SK-N-SH (cell line): Measurements from ENCODE around the gene STKLD1. TPM values are rescaled to one million over a fixed set of nuclear protein-coding genes. Genes with fewer than 3 reads are reported as not detected.

Experiments
- CTCF ChIA-PET: fragments of 300-600, 350-600 bp; formaldehyde crosslinking; extraction: SDS; loops from one replicate; lab custom pipeline; 2021; lab: Yijun Ruan, JAX
- POLR2A ChIA-PET: fragments of 350-600 bp; sonication (Branson Sonifier 250); formaldehyde crosslinking; extraction: SDS; loops from one replicate; lab custom pipeline; 2020; ENCODE audit warnings: antibody characterized with exemption, inconsistent platforms; lab: Yijun Ruan, JAX
- DNase-seq: peaks from one replicate; pipeline ENCODE4 v3.0.0; 2012
- H2AFZ ChIP-seq: fragments of 200-600 bp; sonication (generic); 2 replicates; pipeline ENCODE4 v1.8.1; 2016; ENCODE audit warnings: antibody characterized with exemption, mild to moderate bottlenecking, low read depth
- H3F3A ChIP-seq: fragments of 200-600 bp; sonication (generic); replicated peaks from 2 replicates; pipeline ENCODE3; 2016; ENCODE audit warnings: antibody characterized with exemption, mild to moderate bottlenecking; ENCODE audit not compliant: insufficient read depth
- H3K27ac ChIP-seq, 2 experiments: fragments of 200-500 bp in 1 of 2; fragments of 200-600 bp in 1 of 2; sonication (Bioruptor generic) in 1 of 2; sonication (generic), shearing (Covaris generic) in 1 of 2; 2 replicates each; pipeline versions ENCODE4 v1.5.1 to v1.6.1; 2014 to 2016; ENCODE audit warnings: low read depth in 2 of 2, inconsistent platforms in 1 of 2, low read length in 1 of 2, mild to moderate bottlenecking in 1 of 2, mixed read lengths in 1 of 2
- H3K27me3 ChIP-seq: fragments of 200-600 bp; sonication (generic), shearing (Covaris generic); 2 replicates; pipeline ENCODE4 v1.6.1; 2016; ENCODE audit warnings: mixed run types; ENCODE audit not compliant: insufficient read depth
- H3K36me3 ChIP-seq, 2 experiments: fragments of 200-500 bp in 1 of 2; fragments of 200-600 bp in 1 of 2; sonication (Bioruptor generic) in 1 of 2; sonication (generic) in 1 of 2; replicated peaks in 1 of 2; 2 replicates each; pipeline versions ENCODE3 to v1.5.1; 2014 to 2016; ENCODE audit warnings: low read length in 1 of 2, mild to moderate bottlenecking in 1 of 2; ENCODE audit not compliant: insufficient read depth in 2 of 2, control insufficient read depth in 1 of 2
- H3K4me1 ChIP-seq, 2 experiments: fragments of 200-500 bp in 1 of 2; fragments of 200-600 bp in 1 of 2; sonication (Bioruptor generic) in 1 of 2; sonication (generic), shearing (Covaris generic) in 1 of 2; 2 replicates each; pipeline versions ENCODE4 v1.5.1 to v1.6.1; 2014 to 2016; ENCODE audit warnings: low read depth in 1 of 2, low read length in 1 of 2, mixed run types in 1 of 2; ENCODE audit not compliant: insufficient read depth in 2 of 2, control insufficient read depth in 1 of 2
- H3K4me2 ChIP-seq: fragments of 200-600 bp; sonication (generic), shearing (Covaris generic); 2 replicates; pipeline ENCODE4 v1.6.1; 2017; ENCODE audit warnings: mixed run types
- H3K4me3 ChIP-seq, 2 experiments: fragments of 200-500 bp in 1 of 2; fragments of 200-600 bp in 1 of 2; sonication (Bioruptor generic) in 1 of 2; sonication (generic), shearing (Covaris generic) in 1 of 2; 2 replicates each; pipeline versions ENCODE4 v1.5.1 to v1.8.1; 2014 to 2016; ENCODE audit warnings: low read depth in 2 of 2, inconsistent platforms in 1 of 2, low read length in 1 of 2, mild to moderate bottlenecking in 1 of 2, mixed read lengths in 1 of 2, moderate library complexity in 1 of 2
- H3K79me2 ChIP-seq: fragments of 200-600 bp; sonication (generic); 2 replicates; pipeline ENCODE4 v1.8.1; 2017; ENCODE audit warnings: mild to moderate bottlenecking; ENCODE audit not compliant: insufficient read depth
- H3K9ac ChIP-seq: fragments of 200-600 bp; sonication (generic); 2 replicates; pipeline ENCODE4 v1.6.1; 2017; ENCODE audit warnings: mixed run types
- H3K9me2 ChIP-seq: fragments of 200-600 bp; sonication (generic); 2 replicates; pipeline ENCODE4 v1.6.1; 2017; ENCODE audit warnings: mixed run types
- H3K9me3 ChIP-seq: fragments of 200-600 bp; sonication (generic); 2 replicates; pipeline ENCODE4 v1.6.1; 2017; ENCODE audit warnings: mixed run types, mild to moderate bottlenecking, moderate library complexity
- H4K20me1 ChIP-seq: fragments of 200-600 bp; sonication (generic); 2 replicates; pipeline ENCODE4 v1.6.1; 2017; ENCODE audit warnings: mild to moderate bottlenecking, mixed run types; ENCODE audit not compliant: insufficient read depth
- CHD2 ChIP-seq: fragments of 150-350 bp; IDR thresholded peaks from 2 replicates; pipeline ENCODE4 v1.6.1; 2018; ENCODE audit warnings: low read length; ENCODE audit not compliant: partially characterized antibody
- ELF1 ChIP-seq: IDR thresholded peaks from 2 replicates; pipeline ENCODE4 v1.4.0; 2012
- FOSL2 ChIP-seq: IDR thresholded peaks from 2 replicates; pipeline ENCODE4 v1.4.0; 2012; ENCODE audit warnings: low read depth, mild to moderate bottlenecking, moderate library complexity, borderline replicate concordance
- GABPA ChIP-seq: IDR thresholded peaks from 2 replicates; pipeline ENCODE4 v1.4.0; 2012; ENCODE audit warnings: low read depth, mild to moderate bottlenecking
- JUND ChIP-seq: IDR thresholded peaks from 2 replicates; pipeline ENCODE4 v1.4.0; 2012
- MXI1 ChIP-seq: IDR thresholded peaks from 2 replicates; pipeline ENCODE4 v1.6.1; 2012; ENCODE audit warnings: mild to moderate bottlenecking, low read depth, low read length, improper control_type of control experiment
- POLR2AphosphoS5 ChIP-seq: IDR thresholded peaks from 2 replicates; pipeline ENCODE4 v1.6.1; 2012; ENCODE audit warnings: low read depth, low read length
- RFX5 ChIP-seq: IDR thresholded peaks from 2 replicates; pipeline ENCODE4 v1.6.1; 2012; ENCODE audit warnings: mild to moderate bottlenecking, improper control_type of control experiment, low read length
- RXRA ChIP-seq: IDR thresholded peaks from 2 replicates; pipeline ENCODE4 v1.4.0; 2012; ENCODE audit warnings: low read depth, mild to moderate bottlenecking, borderline replicate concordance
- SIN3A ChIP-seq: IDR thresholded peaks from 2 replicates; pipeline ENCODE4 v1.6.1; 2012; ENCODE audit warnings: low read depth, mild to moderate bottlenecking, low read length, moderate library complexity, borderline replicate concordance
- SMC3 ChIP-seq: IDR thresholded peaks from 2 replicates; pipeline ENCODE4 v1.6.1; 2012; ENCODE audit warnings: low read depth, low read length, improper control_type of control experiment
- TAF1 ChIP-seq: IDR thresholded peaks from 2 replicates; pipeline ENCODE4 v1.6.1; 2012; ENCODE audit warnings: low read depth, mild to moderate bottlenecking, low read length, moderate library complexity, borderline replicate concordance
- TEAD4 ChIP-seq: IDR thresholded peaks from 2 replicates; pipeline ENCODE4 v1.4.0; 2012; ENCODE audit warnings: mild to moderate bottlenecking, borderline replicate concordance; ENCODE audit not compliant: insufficient read depth
- YY1 ChIP-seq: IDR thresholded peaks from 2 replicates; pipeline ENCODE4 v1.4.0; 2012; ENCODE audit warnings: low read depth, mild to moderate bottlenecking
- WGBS: methylation state at CpG from one replicate; pipeline ENCODE4 v1.1.6; 2017; ENCODE audit warnings: low lambda C conversion rate; 5-methylcytosine and 5-hydroxymethylcytosine counted together
- polyA plus RNA-seq, 3 experiments: library from polyadenylated mRNA; depleted of rRNA; stranded (reverse); fragments of >200 nt; gene quantifications; 2 replicates each; pipeline ENCODE4 v1.2.3, GENCODE V29; 2012
- TF ChIP-seq, protein P1 (sequence below): IDR thresholded peaks from 2 replicates; pipeline ENCODE4 v1.6.1; 2012; ENCODE audit warnings: mild to moderate bottlenecking, low read depth, low read length, moderate library complexity
- TF ChIP-seq, protein P2 (sequence below): IDR thresholded peaks from 2 replicates; pipeline ENCODE4 v1.4.0; 2012; ENCODE audit warnings: low read depth, borderline replicate concordance
- TF ChIP-seq, protein P3 (sequence below): IDR thresholded peaks from 2 replicates; pipeline ENCODE4 v1.4.0; 2012; ENCODE audit warnings: low read depth

Gene STKLD1
- polyA plus RNA-seq, 1 of the 3 experiments (the other 2 are of a cell fraction): 2.3 TPM

DNA sequence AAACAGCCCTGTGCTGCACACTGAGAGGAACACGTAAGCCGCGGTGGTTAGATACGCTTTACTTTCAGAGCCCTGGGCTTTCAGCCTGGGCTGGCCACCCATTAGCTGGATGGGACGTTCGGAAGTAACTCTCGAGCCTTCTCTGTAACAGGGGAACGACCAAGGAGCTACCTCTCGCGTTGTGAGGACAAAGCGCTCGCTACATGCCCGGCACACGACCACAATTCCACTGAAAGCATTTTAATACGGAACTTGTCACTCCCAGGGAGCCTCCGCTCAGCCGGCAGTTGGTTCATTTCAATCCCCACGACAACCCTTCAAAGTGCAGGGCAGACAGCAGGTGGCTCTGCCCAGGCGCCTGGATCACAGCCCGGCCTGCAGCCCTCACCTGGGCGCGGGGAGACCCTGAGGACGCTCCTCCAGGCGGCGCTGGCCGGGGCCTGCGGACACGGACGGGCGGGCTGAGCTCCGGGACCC is 20.2 kb upstream of the STKLD1 start (continued):
- TF ChIP-seq, protein P1, sequence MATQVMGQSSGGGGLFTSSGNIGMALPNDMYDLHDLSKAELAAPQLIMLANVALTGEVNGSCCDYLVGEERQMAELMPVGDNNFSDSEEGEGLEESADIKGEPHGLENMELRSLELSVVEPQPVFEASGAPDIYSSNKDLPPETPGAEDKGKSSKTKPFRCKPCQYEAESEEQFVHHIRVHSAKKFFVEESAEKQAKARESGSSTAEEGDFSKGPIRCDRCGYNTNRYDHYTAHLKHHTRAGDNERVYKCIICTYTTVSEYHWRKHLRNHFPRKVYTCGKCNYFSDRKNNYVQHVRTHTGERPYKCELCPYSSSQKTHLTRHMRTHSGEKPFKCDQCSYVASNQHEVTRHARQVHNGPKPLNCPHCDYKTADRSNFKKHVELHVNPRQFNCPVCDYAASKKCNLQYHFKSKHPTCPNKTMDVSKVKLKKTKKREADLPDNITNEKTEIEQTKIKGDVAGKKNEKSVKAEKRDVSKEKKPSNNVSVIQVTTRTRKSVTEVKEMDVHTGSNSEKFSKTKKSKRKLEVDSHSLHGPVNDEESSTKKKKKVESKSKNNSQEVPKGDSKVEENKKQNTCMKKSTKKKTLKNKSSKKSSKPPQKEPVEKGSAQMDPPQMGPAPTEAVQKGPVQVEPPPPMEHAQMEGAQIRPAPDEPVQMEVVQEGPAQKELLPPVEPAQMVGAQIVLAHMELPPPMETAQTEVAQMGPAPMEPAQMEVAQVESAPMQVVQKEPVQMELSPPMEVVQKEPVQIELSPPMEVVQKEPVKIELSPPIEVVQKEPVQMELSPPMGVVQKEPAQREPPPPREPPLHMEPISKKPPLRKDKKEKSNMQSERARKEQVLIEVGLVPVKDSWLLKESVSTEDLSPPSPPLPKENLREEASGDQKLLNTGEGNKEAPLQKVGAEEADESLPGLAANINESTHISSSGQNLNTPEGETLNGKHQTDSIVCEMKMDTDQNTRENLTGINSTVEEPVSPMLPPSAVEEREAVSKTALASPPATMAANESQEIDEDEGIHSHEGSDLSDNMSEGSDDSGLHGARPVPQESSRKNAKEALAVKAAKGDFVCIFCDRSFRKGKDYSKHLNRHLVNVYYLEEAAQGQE: no peak
- TF ChIP-seq, all 33 proteins: peak for 0

DNA sequence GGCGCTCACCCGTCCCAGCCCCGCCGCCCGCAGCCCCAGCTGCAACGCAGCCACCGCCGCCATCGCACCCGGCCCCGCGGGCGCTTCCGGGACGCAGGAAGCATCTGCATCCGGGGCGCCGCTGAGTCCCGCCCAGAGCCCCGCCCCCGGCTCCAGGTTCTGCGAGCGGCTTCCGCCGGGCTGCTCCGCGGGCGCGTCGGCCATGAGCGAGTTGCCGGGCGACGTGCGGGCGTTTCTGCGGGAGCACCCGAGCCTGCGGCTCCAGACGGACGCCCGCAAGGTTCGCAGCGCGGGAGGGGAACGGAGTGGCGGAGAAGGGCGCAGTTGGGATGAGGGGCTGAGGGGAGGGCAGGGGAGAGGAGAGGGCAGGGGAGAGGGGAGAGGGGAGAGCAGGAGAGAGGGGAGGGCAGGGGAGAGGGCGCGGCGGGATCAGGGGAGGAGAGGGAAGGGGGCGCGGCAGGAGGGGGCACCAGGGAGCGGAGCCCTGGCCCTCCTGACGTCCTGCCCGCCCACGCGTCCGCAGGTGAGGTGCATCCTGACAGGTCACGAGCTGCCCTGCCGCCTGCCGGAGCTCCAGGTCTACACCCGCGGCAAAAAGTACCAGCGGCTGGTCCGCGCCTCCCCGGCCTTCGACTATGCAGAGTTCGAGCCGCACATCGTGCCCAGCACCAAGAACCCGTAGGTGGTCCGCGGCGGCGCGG is 19.6 kb upstream of the STKLD1 start, which contains the start of the genes SURF1 and SURF2:
TSS of gene SURF1 (minus strand) at position 97 of the 701 bp plus-strand sequence. CDS start at position 63, 34 bp downstream.
TSS of gene SURF2 (plus strand) at position 160 of the 701 bp plus-strand sequence. CDS start at position 203, 43 bp downstream.
- TF ChIP-seq, protein P2, sequence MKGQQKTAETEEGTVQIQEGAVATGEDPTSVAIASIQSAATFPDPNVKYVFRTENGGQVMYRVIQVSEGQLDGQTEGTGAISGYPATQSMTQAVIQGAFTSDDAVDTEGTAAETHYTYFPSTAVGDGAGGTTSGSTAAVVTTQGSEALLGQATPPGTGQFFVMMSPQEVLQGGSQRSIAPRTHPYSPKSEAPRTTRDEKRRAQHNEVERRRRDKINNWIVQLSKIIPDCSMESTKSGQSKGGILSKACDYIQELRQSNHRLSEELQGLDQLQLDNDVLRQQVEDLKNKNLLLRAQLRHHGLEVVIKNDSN: peak; percentile 34; the same call in 1 of the 2 replicates
- TF ChIP-seq MXI1 (peak; percentile 77), TAF1 (peak; percentile 91), JUND (no peak), ELF1 (peak; percentile 65), CHD2 (peak; percentile 76), FOSL2 (no peak), POLR2AphosphoS5 (peak; percentile 83), TEAD4 (no peak), SMC3 (no peak), YY1 (peak; percentile 86), RXRA (no peak), RFX5 (no peak), GABPA (peak; percentile 84), SIN3A (peak; percentile 81)
- TF ChIP-seq, protein P3, sequence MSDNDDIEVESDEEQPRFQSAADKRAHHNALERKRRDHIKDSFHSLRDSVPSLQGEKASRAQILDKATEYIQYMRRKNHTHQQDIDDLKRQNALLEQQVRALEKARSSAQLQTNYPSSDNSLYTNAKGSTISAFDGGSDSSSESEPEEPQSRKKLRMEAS: peak; percentile 43; the same call in 1 of the 2 replicates
- TF ChIP-seq, all 33 proteins: peak for 10
- Histone ChIP-seq H3K9me2 (no peaks in the 10 kb centered on the region), H3K36me3 (peaks cover 8 to 57% of the 10 kb centered on the region in 2 experiments), H2AFZ (no peak within 1 kb of the TSS), H3K4me3 (peak within 1 kb of the TSS; percentile 86 to 90), H3K9ac (peak within 1 kb of the TSS; percentile 79), H3K27me3 (no peaks in the 10 kb centered on the region), H4K20me1 (peaks cover 15% of the 10 kb centered on the region), H3K27ac (peak within 1 kb of the TSS; percentile 34 to 68; a peak in 3 of 4 replicates), H3F3A (peaks cover 27% of the 10 kb centered on the region), H3K79me2 (peaks cover 45% of the 10 kb centered on the region), H3K4me1 (peaks cover 13 to 33% of the 10 kb centered on the region in 2 experiments; a peak in 2 of 4 replicates), H3K4me2 (peak within 1 kb of the TSS; percentile 97), H3K9me3 (no peaks in the 10 kb centered on the region)
- 1% methylated on average over 22 of the region's 78 CpGs for WGBS
- POLR2A ChIA-PET: interaction anchor here (1.1 to 2.5 kb wide), 4 partner anchors 8 to 19 kb away, joined by 3 to 11 read pairs (median 3); partner anchors contain the start of genes MED22 and RPL7A
- CTCF ChIA-PET: interaction anchor here (0.9 to 1.9 kb wide), 8 partner anchors 9 to 176 kb away, joined by 3 to 7 read pairs (median 4); partner anchors contain the start of genes MED22, RPL7A and SLC2A6
- peak; percentile 97 for DNase-seq
